Measurements from ENCODE around the gene ADD2. TPM values are rescaled to one million over a fixed set of nuclear protein-coding genes. Genes with fewer than 3 reads are reported as not detected.

The ADD2 gene
- total RNA-seq, 1 experiment from 2014 or later, result 3.5 TPM

DNA sequence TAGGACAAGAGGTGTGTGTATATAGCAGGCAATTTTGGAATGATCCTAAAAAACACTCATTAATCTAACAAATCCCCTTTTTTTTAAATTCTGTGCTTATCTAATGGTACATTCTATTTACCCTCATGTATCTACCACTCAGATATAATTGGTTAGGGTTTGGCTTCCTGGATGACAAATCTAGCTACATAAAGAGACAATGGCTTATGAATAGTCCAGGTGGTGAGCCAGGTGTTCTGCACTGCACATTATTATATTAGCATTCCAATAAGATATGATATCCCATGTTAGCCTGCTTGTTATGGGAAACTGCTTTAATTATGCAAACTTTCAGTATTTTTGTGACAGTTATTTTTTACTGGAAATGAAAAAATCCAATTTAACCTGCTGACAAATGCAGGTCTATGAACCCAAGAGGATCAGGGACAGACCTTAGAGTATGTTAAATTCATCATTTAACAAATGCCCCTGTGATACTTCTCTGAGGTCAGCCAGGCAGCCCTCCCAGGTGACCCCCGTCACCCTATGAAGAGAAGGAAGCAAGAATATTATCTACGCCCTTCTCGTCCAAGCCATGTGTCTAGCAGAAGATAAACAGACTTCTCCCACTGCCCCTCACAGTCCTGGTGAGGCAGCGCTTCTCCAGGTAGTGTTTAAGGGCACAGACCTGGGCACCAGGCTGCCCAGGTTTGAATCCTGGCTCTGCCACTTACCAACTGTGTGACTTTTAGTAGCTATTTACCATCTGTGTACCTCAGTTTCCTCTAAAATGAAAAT is 83.0 kb downstream of the ADD2 start:
- Histone ChIP-seq H3K4me1 (replicated peaks; ENCODE audit: insufficient read depth) (no peaks in the 10 kb centered on the region), H3K4me2 (no peak overlapping the region), H3K27me3 (ENCODE audit: insufficient read depth, low read depth) (peaks cover 9% of the 10 kb centered on the region; the same call in 1 of the 2 replicates), H3K36me3 (ENCODE audit: low read depth) (no peaks in the 10 kb centered on the region), H3K9me2 (ENCODE audit: insufficient read depth) (no peaks in the 10 kb centered on the region), H2AFZ (no peak overlapping the region), H4K20me1 (ENCODE audit: insufficient read depth) (no peaks in the 10 kb centered on the region), H3K9me3 (ENCODE audit: insufficient read depth, low read depth) (no peaks in the 10 kb centered on the region), H3K4me3 (no peak overlapping the region), H3K27ac (no peak overlapping the region), H3F3A (ENCODE audit: insufficient read depth, low read depth) (no peaks in the 10 kb centered on the region), H3K79me2 (ENCODE audit: low read depth) (no peaks in the 10 kb centered on the region)
- no TSS peak for BruUV-seq (replicated peaks)
- TF ChIP-seq, protein P1, sequence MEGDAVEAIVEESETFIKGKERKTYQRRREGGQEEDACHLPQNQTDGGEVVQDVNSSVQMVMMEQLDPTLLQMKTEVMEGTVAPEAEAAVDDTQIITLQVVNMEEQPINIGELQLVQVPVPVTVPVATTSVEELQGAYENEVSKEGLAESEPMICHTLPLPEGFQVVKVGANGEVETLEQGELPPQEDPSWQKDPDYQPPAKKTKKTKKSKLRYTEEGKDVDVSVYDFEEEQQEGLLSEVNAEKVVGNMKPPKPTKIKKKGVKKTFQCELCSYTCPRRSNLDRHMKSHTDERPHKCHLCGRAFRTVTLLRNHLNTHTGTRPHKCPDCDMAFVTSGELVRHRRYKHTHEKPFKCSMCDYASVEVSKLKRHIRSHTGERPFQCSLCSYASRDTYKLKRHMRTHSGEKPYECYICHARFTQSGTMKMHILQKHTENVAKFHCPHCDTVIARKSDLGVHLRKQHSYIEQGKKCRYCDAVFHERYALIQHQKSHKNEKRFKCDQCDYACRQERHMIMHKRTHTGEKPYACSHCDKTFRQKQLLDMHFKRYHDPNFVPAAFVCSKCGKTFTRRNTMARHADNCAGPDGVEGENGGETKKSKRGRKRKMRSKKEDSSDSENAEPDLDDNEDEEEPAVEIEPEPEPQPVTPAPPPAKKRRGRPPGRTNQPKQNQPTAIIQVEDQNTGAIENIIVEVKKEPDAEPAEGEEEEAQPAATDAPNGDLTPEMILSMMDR (conservative IDR thresholded peaks at IDR 0.05), result no peak
- TF ChIP-seq EZH2 (IDR thresholded peaks at IDR 0.05; ENCODE audit: low read depth), result no peak
- DNase-seq, result no peak
- POLR2A ChIA-PET (ENCODE audit: unreplicated experiment), result no interaction called here
- CTCF ChIA-PET, result no interaction called here
- intact Hi-C loops (cut with micrococcal nuclease; ENCODE audit: unreplicated experiment), result no loop called here

DNA sequence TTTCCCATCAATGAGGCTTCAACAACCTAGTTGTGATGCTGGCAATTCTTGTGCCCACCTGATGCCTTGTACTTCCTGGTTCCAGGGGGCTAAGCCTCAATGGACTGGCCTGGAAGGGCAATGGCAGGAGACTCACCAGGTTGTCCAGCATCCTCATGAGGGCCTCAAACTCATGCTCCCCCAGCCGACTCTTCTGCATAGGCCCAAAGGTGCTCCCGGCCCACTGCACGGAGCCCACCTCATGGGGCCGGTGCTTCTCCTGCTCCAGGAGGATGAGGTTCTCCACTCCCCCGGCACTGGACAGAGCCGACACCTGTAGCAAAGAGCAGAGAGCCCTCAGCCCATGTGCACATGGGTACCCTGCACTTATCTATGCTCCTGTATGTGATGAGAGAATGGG is 84.5 kb downstream of the ADD2 start:
- no TSS peak for BruUV-seq (replicated peaks)

DNA sequence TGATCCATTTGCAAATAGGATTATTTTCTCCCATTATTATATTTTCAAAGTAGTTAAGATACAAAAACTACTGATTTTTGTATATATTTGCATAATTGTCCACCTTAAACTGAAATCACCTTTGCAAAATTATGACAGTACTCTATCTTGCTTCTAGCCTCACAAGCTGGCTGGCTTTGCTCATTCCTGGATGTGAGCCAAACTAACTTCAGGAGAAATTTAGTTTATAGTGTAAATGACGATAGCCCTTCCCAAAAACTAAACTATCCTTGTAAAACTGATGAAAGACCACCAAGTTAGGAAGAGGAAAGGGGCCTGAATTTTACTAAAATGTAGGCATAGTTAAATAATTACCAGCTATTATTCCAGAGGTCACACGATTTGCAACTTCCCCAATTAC is 87.3 kb downstream of the ADD2 start:
- Histone ChIP-seq H3K79me2 (ENCODE audit: low read depth) (no peaks in the 10 kb centered on the region), H4K20me1 (ENCODE audit: insufficient read depth) (no peaks in the 10 kb centered on the region), H3K9me3 (ENCODE audit: insufficient read depth, low read depth) (no peaks in the 10 kb centered on the region), H3K36me3 (ENCODE audit: low read depth) (no peaks in the 10 kb centered on the region), H2AFZ (no peak overlapping the region), H3K27me3 (ENCODE audit: insufficient read depth, low read depth) (peaks cover 19% of the 10 kb centered on the region; the same call in 1 of the 2 replicates), H3K4me3 (no peak overlapping the region), H3K27ac (no peak overlapping the region), H3K4me1 (replicated peaks; ENCODE audit: insufficient read depth) (no peaks in the 10 kb centered on the region), H3K9me2 (ENCODE audit: insufficient read depth) (no peaks in the 10 kb centered on the region), H3K4me2 (no peak overlapping the region), H3F3A (ENCODE audit: insufficient read depth, low read depth) (no peaks in the 10 kb centered on the region)
- CTCF ChIA-PET, result interaction anchor here (0.6 kb wide), 1 partner anchor 509 kb away, joined by 3 read pairs; no protein-coding TSS in a partner anchor
- POLR2A ChIA-PET (ENCODE audit: unreplicated experiment), result no interaction called here
- DNase-seq, result no peak
- no TSS peak for BruUV-seq (replicated peaks)
- TF ChIP-seq, protein P1 (conservative IDR thresholded peaks at IDR 0.05), result no peak
- TF ChIP-seq EZH2 (IDR thresholded peaks at IDR 0.05; ENCODE audit: low read depth), result no peak
- intact Hi-C loops (cut with micrococcal nuclease; ENCODE audit: unreplicated experiment), result no loop called here

More for the DNA sequence above, 84.5 kb downstream of the ADD2 start:
- H3F3A ChIP-seq (ENCODE audit: insufficient read depth, low read depth), result no peaks in the 10 kb centered on the region
- no peak overlapping the region for H3K4me2 ChIP-seq
- H4K20me1 ChIP-seq (ENCODE audit: insufficient read depth), result no peaks in the 10 kb centered on the region
- DNase-seq, result no peak
- TF ChIP-seq, protein P1 (conservative IDR thresholded peaks at IDR 0.05), result no peak
- TF ChIP-seq EZH2 (IDR thresholded peaks at IDR 0.05; ENCODE audit: low read depth), result no peak
- no peaks in the 10 kb centered on the region for H3K9me3 ChIP-seq (ENCODE audit: insufficient read depth, low read depth)
- H3K79me2 ChIP-seq (ENCODE audit: low read depth), result no peaks in the 10 kb centered on the region
- no peak overlapping the region for H3K4me3 ChIP-seq
- no peaks in the 10 kb centered on the region for H3K9me2 ChIP-seq (ENCODE audit: insufficient read depth)
- no peak overlapping the region for H3K27ac ChIP-seq
- ChIA-PET CTCF (no interaction called here), POLR2A (ENCODE audit: unreplicated experiment) (no interaction called here)
- no peaks in the 10 kb centered on the region for H3K4me1 ChIP-seq (replicated peaks; ENCODE audit: insufficient read depth)
- no peak overlapping the region for H2AFZ ChIP-seq
- intact Hi-C loops (cut with micrococcal nuclease; ENCODE audit: unreplicated experiment), result no loop called here
- no peaks in the 10 kb centered on the region for H3K36me3 ChIP-seq (ENCODE audit: low read depth)
- peaks cover 14% of the 10 kb centered on the region; the same call in 1 of the 2 replicates for H3K27me3 ChIP-seq (ENCODE audit: insufficient read depth, low read depth)

All from PC-9 (cell line).